ENCODE results near the gene SIRT2.

Gene SIRT2

DNA sequence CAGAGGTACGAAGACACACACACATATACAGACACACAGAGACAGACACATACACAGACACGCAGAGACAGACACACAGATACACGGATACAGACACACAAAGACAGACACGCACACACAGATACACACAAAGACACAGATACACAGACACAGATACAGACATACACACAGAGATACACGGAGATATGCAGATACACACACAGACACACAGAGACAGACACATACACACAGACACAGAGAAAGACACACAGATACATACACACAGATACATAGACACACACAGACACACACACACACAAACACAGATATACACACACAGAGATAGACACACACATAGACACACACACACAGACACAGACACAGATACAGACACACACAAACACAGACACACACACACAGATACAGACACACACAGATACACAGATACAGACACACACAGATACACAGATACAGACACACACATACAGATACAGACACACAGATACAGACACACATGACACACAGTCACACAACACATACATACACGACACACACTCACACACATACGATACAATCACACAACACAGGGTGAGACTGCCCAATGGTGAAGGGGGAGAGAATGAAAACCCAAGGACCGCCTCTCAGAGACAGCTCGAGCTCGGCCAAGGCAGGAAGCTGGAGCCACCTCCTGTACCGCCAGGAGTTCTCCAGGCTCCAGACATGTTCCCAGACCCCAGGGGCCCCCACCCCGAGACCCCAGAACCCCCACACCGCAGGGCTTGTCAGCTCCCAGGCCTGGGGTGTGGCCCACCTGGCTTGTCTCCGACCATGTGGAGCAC, 21.4 kb upstream of the SIRT2 start:
- DNase-seq (ENCODE audit: extremely low read depth in 1 of 2, low read depth in 1 of 2) = no peak

DNA sequence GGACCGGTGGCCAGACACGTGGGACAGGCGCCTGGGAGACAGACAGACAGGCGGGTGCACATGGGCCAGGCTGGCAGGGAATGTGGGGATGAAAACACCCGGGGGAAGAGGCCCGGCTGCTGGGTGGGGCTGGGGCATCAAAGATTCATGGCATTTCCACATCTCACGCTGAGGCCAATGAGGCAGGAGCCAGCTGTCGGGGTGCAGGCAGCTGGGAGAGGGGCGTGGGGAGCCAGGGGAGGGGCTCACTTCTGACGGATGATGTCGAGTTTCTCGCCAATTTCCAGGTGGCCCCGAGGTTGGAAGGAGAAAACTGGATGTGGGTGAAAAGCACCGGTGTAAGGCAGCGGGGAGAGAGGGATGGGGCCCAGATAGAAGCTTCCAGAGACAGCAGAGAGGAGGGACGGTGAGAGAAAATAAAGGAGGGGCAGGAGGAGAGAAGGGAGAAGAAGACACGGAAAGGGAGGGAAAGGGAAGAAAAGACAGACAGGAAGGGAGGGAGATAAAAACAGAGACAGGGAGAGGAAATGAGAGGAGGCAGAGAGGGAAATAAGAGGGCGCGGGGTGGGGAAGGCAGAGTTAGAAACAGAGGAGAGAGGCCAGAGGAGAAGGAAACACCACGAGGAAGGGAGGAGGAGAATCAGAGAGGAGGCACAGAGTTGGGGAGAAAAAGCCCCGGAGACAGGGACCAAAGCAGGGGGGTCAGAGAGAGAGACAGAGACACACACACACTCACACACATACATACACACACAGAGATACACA, 20.6 kb upstream of the SIRT2 start:
- no peak for DNase-seq (ENCODE audit: extremely low read depth in 1 of 2, low read depth in 1 of 2)

DNA sequence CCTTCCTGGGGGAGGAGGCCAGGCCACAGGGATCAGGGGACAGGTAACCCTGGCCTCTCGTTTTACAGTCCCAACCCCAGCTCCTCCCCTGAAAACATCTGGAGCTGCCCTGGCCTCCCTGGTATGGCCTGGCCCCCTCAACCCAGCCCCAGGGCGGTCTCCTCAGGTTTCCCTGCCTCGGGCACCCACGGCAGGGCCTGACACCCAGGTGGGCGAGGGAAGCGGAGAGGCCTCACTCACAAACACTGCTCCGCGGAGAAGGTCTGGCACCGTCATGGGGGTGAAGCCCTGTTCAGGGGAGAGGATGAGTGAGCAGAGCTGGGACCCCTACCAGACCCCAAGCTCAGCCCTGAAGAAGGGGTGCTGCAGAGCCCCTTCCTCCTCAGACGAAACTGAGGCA, 19.1 kb upstream of the SIRT2 start:
- DNase-seq (ENCODE audit: extremely low read depth in 1 of 2, low read depth in 1 of 2) = no peak

DNA sequence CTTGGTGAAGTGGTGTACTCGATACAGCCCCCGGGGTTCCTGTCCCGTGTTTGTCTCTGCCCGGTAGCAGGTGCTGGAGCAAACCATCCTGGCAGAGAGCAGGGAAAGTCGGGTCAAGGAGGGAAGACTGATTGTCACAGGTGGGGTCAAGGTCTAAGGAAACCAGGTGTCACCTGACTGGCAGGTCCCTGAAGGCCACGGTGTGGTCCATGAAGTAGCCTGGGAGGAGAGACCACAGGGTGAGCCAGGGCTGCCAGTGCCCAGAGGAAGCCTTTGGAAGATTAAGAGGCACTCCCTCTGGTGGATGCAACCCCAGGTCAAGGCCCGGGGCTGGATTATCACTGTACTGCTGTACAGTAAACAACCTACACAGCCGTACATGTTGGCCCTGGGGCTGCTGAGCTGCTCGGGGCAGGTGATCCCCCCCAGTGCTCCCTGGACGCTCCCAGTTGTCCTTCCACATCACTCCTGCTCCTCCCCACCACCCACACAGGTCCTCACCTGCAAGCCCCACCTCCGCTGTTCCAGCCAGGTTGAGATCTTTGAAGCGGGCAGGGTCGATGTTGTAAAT, 18.6 kb upstream of the SIRT2 start:
- DNase-seq (ENCODE audit: extremely low read depth in 1 of 2, low read depth in 1 of 2) = no peak

DNA sequence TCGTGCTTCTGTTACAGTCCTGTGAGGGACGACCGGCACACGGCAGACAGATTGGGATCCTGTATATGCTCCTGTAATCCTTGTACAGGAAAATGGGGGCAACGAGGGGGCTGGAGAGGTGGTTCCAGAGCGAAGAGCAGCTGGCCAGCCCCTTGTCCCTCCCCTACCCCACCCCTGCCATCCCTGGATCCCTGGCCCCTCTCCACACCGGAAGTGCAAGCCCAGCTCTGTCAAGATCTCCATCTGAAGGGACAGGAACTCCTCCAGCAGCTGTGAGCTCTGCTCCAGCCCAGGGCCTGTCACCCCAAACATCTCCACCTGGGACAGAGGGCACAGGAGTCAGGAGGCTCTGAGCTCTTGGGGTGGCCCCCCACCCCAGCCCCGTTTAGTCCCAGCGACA, 18.1 kb upstream of the SIRT2 start:
- DNase-seq (ENCODE audit: extremely low read depth in 1 of 2, low read depth in 1 of 2) = no peak

DNA sequence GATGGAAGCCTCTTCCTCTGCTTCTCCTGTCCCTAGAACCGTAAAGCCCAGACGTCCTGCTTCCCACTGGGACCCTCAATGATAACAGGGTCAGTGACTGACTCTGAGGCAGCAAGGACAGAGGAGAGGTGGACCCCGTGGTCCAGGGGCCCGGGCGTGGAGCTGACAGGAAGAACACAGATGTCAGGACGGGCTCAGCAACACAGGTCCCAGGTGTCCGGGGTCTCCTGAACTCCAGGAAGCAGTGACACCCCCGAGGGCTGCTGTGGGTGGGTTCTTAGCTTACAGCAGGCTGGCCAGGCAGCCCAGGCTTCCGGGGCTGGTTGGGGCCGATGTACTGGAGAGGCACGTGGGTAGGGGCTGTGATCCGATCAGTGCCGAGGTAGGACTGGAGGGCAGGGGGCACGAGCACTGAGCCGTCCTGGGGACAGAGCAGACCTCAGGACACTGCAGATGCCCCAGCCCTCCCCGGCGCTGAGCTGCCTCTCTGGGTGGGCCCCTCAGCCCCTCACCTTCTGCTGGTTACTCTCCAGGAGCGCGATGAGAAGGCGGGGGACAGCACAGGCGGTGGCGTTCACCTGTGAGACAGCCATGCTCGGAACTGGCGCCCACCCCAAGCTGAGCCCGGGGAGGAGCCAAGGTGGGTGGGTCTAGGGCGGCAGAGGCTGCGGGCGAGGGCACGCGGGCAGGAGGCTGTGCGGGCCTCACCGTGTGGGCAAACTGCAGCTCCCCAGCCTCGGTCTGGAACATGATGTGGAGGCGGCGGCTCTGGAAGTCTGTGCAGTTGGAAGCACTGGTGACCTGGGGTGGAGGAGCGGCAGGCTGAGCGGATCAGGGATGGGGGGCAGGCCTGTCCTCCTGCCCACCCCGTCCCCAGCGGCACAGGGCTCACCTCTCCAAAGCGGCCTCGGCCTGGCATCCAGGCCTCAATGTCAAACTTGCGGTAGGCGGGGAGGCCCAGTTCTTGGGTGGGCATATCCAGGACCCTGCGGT, 16.2 kb upstream of the SIRT2 start:
- DNase-seq (ENCODE audit: extremely low read depth in 1 of 2, low read depth in 1 of 2) = no peak

DNA sequence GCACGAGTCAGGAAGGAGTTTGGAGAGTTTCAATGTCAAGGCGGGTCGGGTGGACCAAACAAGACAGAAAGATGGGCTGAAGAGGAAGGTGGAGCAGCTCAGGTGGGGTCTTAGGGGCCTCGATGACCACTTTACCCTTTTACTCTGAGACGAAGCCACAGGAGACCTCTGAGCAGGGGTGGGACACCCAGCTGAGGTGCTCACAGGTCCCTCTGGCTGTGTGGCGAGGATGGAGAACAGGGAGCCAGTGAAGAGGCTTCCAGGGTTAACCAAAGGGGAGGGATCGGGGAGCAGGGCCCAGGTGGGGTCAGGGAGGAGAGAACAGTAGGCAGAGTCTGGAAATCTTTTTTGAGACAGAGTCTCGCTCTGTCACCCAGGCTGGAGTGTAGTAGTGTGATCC, 14.5 kb upstream of the SIRT2 start:
- no peak for DNase-seq (ENCODE audit: extremely low read depth in 1 of 2, low read depth in 1 of 2)

DNA sequence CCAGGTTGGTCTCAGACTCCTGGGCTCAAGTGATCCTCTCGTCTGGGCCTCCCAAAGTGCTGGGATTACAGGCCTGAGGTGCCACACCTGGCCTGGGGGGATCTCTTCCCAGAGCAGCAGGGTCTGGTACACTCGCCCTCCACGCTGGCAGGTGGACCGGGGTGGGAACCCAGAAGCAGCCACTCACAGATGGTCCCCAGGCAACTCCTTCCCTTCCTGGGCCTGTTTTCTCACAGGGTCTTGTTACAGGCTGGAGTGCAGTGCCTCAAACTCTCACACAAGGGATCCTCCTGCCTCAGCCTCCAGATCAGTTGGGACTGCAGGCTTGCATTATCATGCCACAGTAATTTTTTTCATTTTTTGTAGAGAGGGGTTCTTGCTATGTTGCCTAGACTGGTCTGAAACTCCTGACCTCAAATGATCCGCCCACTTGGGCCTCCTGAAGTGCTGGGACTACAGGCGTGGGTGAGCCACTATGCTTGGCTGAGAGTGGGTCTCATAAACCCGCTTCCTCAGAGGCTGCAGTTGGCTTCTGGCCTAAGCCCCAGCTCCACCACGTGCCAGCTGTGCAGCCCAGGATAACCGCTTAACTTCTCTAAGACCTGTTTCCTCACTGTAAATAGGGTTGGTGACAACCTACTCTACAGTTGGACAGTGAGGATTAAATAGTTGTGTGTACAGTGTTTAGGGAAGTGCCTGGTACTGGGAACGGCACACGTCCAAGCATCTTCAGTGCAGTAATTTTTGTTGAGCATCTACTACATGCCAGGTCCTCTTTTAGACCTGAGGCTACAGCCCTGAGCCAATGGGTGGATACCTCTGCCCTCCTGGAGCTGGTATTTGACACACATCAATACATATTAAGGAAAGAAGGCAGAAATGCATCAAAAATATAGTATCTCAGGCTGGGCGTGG, 13.4 kb upstream of the SIRT2 start:
- no peak for DNase-seq (ENCODE audit: extremely low read depth in 1 of 2, low read depth in 1 of 2)

DNA sequence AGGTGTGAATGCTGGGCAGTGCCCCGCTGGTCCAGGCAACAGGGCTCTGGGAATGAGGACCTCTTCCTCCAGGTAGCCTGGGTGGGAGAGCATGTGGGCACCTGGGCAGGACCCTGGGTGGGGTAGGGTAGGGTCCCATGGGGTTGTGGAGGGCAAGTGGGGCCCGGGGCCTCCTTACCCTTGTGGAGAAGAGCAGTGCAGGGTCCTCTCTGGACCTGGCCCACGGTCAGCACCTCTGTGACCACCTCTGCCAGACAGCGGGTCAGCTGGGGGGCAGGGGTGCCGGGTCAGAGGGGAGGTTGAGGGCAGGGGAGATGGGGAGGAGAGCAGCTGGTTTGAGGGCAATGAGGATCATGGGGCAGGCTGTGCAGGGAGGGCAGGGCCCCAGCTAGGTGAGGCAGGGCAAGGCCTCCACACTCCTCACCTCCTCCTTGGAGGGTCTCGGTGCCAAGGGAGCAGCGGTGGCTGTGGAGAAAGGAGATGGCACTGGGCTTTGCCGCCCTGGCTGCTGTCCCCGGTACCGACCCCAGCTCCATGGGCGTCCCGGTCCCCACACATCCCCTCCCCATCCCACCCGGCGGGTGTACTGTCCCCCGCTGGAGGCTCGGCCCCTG, 12.1 kb upstream of the SIRT2 start:
- no peak for DNase-seq (ENCODE audit: extremely low read depth in 1 of 2, low read depth in 1 of 2)

DNA sequence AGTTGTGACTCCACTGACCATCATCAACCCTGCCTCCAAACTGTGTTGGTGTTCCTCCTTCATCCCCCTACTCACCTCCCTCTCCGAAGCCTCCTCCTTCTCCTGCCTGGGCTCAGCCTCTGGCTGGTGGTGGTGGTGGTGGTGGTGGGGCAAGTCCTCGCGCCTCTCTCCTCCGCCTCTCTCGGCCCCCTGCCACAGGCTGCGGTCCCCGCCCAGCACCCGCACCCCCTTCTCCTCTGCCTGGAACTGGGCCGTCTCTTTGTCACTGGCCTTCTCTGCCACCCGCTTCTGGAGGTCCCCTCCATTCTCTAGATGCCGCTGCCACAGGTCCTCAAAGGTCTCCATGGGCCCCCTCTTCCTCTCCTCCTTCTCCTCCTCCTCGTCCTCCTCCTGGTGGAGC, 11.1 kb upstream of the SIRT2 start:
- no peak for DNase-seq (ENCODE audit: extremely low read depth in 1 of 2, low read depth in 1 of 2)

DNA sequence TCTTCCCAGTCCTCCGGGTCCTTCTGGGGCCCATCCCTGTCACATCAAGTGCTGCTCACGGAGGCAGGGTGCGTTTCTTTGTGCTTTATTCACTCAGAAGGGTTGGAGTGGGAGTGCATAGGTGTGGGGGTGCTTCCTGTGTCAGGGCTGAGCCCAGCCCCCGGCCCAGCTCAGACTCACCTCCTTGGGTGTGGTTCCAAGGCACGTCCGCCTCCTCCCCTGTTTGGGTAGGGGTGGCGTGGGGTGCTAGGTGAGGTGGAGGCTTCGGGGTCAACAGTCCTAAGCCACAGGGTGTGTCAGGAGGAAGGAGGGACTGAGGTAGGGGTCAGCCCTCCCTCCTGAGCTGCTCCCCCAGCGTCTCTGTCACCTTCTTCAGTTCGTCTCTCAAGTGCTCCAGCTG, 9.5 kb upstream of the SIRT2 start:
- DNase-seq (ENCODE audit: extremely low read depth in 1 of 2, low read depth in 1 of 2) = no peak

DNA sequence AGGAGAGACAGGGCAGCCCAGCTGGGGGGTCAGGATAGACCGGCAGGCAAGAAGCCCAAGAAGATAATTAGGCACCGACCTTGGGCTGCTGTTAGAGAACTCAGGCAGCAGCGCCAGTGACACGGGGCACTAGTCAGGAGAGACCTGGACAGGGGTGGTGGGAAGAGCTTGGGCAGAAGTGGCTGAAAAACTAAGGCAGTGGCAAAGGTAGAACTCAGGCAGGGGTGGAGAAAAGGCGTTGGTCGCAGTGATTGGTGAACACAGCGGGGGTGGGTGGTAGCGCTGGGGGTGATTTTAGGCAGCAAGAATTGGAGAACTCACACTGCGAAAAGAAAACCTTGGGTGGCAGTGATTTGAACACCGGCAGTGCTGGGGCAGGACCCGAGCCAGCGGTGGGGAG, 8.3 kb upstream of the SIRT2 start:
- DNase-seq (ENCODE audit: extremely low read depth in 1 of 2, low read depth in 1 of 2) = no peak

DNA sequence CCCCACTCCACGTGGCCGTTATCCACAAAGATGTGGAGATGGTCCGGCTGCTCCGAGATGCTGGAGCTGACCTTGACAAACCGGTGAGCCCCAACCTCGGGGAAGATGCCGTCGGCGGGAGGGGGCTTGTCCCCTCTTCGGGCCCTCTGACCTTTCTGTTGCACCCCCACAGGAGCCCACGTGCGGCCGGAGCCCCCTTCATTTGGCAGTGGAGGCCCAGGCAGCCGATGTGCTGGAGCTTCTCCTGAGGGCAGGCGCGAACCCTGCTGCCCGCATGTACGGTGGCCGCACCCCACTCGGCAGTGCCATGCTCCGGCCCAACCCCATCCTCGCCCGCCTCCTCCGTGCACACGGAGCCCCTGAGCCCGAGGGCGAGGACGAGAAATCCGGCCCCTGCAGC, 7.8 kb upstream of the SIRT2 start:
- DNase-seq (ENCODE audit: extremely low read depth in 1 of 2, low read depth in 1 of 2) = no peak

DNA sequence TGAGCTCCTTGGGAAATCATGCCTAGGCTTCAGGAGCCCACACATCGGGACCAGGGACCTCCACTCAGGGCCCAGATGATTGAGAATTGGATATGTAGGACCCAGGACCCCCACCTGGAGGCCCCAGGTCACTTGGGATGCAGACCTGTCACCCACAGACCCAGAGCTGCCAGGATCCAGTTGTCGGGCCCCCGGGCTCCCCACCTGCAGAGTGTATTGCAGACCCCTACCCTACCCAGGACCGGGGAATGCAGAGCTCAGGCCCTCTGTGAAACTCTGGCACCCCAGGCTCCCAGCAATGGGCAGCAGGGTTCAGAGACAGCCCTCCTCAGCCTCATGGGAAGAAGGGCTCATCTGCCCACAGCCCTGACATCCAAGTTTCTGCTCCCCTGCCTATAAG, 6.2 kb upstream of the SIRT2 start:
- no peak for DNase-seq (ENCODE audit: extremely low read depth in 1 of 2, low read depth in 1 of 2)

DNA sequence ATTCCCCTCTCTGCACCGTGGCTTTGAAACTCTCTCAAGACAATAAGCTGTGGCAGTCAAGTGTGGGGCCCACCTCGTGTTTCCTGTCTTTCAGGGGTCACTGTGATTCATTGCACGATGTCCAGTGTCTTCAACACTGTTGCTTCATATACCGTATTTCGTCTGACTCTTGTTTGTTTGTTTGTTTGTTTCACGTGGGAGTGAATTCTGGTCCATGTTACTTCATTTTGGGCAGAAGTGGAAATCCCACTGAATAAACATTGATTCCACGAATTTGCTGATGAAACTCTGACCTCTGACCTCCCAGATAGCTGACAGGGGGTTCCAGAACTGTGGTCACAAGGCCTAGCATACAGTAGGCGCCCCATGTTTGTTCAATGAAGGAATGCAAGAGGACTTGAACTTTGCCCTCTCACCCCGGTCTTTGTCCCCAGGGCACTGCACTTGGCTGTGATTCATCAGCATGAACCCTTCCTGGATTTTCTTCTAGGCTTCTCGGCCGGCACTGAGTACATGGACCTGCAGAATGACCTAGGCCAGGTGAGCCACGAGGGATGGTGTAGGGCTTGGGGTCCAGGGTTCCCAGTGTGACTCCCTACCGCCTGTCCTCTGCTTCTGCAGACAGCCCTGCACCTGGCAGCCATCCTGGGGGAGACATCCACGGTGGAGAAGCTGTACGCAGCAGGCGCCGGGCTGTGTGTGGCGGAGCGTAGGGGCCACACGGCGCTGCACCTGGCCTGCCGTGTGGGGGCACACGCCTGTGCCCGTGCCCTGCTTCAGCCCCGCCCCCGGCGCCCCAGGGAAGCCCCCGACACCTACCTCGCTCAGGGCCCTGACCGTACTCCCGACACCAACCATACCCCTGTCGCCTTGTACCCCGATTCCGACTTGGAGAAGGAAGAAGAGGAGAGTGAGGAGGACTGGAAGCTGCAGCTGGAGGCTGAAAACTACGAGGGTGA, 5.4 kb upstream of the SIRT2 start:
- no peak for DNase-seq (ENCODE audit: extremely low read depth in 1 of 2, low read depth in 1 of 2)

DNA sequence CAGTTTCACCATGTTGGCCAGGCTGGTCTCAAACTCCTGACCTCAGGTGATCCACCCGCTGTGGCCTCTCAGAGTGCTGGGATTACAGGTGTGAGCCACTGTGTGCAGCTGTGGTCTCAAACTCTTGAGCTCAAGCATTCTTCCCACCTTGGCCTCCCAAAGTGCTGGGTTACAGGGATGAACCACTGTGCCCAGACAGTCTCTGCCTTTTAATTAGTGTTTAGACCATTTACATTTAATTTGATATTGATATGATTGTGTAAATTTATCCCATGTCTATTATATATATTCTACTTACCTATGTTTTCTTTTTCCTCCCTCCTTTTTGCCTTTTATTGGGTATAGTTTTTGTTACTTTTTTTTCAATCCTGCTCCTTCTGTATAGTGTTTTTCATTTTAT, 2.3 kb upstream of the SIRT2 start:
- DNase-seq (ENCODE audit: extremely low read depth in 1 of 2, low read depth in 1 of 2) = no peak

DNA sequence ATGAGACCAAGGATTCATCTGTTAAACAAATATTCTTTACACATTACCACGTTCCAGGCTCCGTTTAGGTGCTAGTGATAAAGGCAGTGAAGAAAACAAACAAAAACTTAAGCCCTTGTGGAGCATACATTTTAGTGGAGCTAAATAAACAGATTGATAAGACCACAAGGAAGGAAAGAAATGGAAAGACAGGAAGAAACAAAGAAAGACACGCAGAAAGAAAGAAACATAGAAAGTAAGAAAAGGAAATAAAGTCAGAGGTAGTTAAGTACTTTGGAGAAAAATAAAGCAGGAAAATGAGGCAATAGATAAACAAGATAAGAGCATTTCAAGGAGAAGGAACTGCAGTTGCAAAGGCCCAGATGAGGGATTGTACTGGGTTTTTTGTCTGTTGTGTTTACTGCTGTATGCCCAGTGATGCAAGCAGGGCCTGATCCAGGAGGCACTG, 1.3 kb upstream of the SIRT2 start:
- no peak for DNase-seq (ENCODE audit: extremely low read depth in 1 of 2, low read depth in 1 of 2)

DNA sequence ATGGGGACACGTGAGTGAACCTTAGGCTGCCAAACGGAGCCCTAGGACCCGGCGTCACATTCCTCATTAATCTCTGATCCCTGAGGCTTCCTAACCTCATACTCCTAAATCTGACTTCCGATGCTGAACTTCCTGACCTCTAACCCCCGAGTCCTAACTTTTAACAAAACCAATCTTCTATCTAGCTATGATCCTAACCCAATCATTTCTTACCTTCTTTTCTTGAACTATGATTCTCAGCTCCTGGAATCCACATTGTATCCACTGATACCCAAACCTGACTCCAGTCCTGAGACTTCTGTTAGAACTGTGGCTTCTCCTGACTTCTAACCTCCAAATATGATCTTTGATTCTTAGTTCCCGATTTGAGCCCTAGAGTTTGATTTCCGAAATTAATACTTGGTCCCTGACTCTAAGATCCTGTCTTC, 798 bp upstream of the SIRT2 start:
- no peak for DNase-seq (ENCODE audit: extremely low read depth in 1 of 2, low read depth in 1 of 2)
